Activated CD4-positive, alpha-beta T cell treated with anti-CD3 and anti-CD28 coated beads for 24 hours (primary cell): ENCODE data around the gene DDX52.
A peak's percentile ranks its signal among the peaks of the same experiment; 100 is the strongest.

Source experiments
- DNase-seq, 2 donors: peaks; one replicate each; pipeline ENCODE4 v3.0.0-alpha.2; 2020; ENCODE audit warnings: low read depth in 2 of 2

Gene DDX52

GRCh38 chr17:37585066-37585465, 58.2 kb downstream of the DDX52 start:
- no peak for DNase-seq

GRCh38 chr17:37576281-37576680, 67.0 kb downstream of the DDX52 start:
- DNase-seq, result no peak

GRCh38 chr17:37574427-37574826, 68.8 kb downstream of the DDX52 start:
- DNase-seq, result no peak

- no peak for DNase-seq
Measured at GRCh38 chr17:37571674-37572073, 71.6 kb downstream of the DDX52 start.

GRCh38 chr17:37570527-37571093, 72.6 kb downstream of the DDX52 start:
- peak in 1 of 2 donors; percentile 3 for DNase-seq

- no peak for DNase-seq
Measured at GRCh38 chr17:37568350-37569053, 74.7 kb downstream of the DDX52 start.

GRCh38 chr17:37567538-37567937, 75.7 kb downstream of the DDX52 start:
- DNase-seq, result no peak

GRCh38 chr17:37567137-37567536, 76.1 kb downstream of the DDX52 start:
- no peak for DNase-seq

- no peak for DNase-seq
Measured at GRCh38 chr17:37564252-37564651, 79.0 kb downstream of the DDX52 start.

- DNase-seq, result no peak
Measured at GRCh38 chr17:37562016-37562745, 81.1 kb downstream of the DDX52 start.
